DND-41 (cell line): Measurements from ENCODE around the gene SRGN.

Experiments
- EZH2 ChIP-seq: IDR thresholded peaks from 3 replicates; pipeline ENCODE4 v1.6.1; 2012; ENCODE audit warnings: borderline replicate concordance, low read depth, mild to moderate bottlenecking, moderate library complexity, low read length, inconsistent platforms; ENCODE audit not compliant: severe bottlenecking
- TF ChIP-seq, protein P1 (sequence below): IDR thresholded peaks from 2 replicates; pipeline ENCODE4 v1.5.1; 2012; ENCODE audit warnings: borderline replicate concordance, low read length, moderate library complexity, mild to moderate bottlenecking; ENCODE audit not compliant: poor library complexity, severe bottlenecking; ENCODE audit errors: extremely low read depth

DNA sequence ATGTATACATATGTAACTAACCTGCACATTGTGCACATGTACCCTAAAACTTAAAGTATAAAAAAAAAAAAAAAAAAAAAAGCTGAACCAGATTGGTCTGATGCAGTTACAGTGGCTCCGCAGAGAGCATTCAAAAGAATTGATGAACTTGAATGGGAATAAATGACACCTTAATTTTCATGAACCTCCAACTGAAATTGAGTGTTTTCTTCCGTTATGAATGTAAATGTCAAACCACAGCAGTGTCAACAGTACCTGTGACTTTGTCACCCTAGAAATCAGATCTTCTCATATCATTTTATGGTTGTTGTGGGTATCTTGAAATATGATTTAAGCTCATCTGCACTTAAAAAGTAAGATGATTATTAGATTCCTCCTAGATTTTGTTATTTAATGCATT, 32.7 kb upstream of the SRGN start:
- TF ChIP-seq, protein P1, sequence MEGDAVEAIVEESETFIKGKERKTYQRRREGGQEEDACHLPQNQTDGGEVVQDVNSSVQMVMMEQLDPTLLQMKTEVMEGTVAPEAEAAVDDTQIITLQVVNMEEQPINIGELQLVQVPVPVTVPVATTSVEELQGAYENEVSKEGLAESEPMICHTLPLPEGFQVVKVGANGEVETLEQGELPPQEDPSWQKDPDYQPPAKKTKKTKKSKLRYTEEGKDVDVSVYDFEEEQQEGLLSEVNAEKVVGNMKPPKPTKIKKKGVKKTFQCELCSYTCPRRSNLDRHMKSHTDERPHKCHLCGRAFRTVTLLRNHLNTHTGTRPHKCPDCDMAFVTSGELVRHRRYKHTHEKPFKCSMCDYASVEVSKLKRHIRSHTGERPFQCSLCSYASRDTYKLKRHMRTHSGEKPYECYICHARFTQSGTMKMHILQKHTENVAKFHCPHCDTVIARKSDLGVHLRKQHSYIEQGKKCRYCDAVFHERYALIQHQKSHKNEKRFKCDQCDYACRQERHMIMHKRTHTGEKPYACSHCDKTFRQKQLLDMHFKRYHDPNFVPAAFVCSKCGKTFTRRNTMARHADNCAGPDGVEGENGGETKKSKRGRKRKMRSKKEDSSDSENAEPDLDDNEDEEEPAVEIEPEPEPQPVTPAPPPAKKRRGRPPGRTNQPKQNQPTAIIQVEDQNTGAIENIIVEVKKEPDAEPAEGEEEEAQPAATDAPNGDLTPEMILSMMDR: no peak
- no peak for TF ChIP-seq EZH2
